ENCODE data around the gene SETBP1.

SETBP1 gene

DNA sequence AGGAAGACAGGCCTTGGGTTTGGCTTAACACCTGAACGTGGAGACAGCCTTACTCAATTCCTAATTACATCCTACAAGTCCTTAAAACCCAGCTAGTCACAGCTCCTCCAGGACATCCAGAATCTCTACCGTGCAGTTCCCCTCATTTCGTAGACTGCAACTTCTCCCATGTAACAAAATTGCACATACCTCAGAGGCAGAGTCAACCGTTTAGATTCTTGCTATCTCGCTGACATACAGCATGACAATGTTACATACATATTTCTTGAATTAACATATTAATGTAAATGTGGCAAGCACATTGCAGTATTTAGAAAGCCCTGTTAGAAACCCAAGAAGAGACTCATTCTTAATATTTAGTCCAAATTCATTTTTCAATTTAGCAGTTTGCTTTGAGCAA, 358.7 kb downstream of the SETBP1 start:
- Histone ChIP-seq H2BK12ac (ENCODE audit: low read length in 2 of 2) (no peak overlapping the region), H3K18ac (ENCODE audit: low read depth in 1 of 2, low read length in 2 of 2) (no peak overlapping the region), H4K91ac (ENCODE audit: low read length) (no peak overlapping the region), H2AFZ (ENCODE audit: low read depth, low read length) (no peak overlapping the region), H2AK5ac (ENCODE audit: low read length, severe bottlenecking) (no peak overlapping the region), H3K9ac (ENCODE audit: low read length) (no peak overlapping the region), H2BK15ac (ENCODE audit: low read depth, poor library complexity, severe bottlenecking) (no peak overlapping the region), H3K36me3 (ENCODE audit: control insufficient read depth in 1 of 2, insufficient read depth in 2 of 2, low read depth in 1 of 2, low read length in 2 of 2) (peaks cover 6 to 13% of the 10 kb centered on the region in 2 experiments), H3K23ac (ENCODE audit: low read length in 2 of 2) (no peak overlapping the region), H3K4me1 (ENCODE audit: control insufficient read depth, insufficient read depth, low read depth, low read length) (no peaks in the 10 kb centered on the region), H3K27me3 (ENCODE audit: control insufficient read depth in 1 of 2, insufficient read depth in 1 of 2, low read length in 2 of 2) (no peaks in the 10 kb centered on the region), H3K4me3 (ENCODE audit: insufficient read depth in 1 of 2, low read depth in 1 of 2, low read length in 2 of 2) (no peak overlapping the region), H2BK5ac (ENCODE audit: low read depth, low read length, poor library complexity, severe bottlenecking) (no peak overlapping the region), H4K8ac (ENCODE audit: low read length) (no peak overlapping the region), H3K79me1 (replicated peaks; ENCODE audit: low read length, poor library complexity, severe bottlenecking) (peaks cover 4% of the 10 kb centered on the region), H2BK120ac (ENCODE audit: low read depth, low read length) (no peak overlapping the region), H3K9me3 (ENCODE audit: control insufficient read depth, low read length) (no peaks in the 10 kb centered on the region), H3K4ac (ENCODE audit: low read depth in 1 of 2, low read length in 2 of 2) (no peak overlapping the region), H3K27ac (ENCODE audit: low read length, poor library complexity, severe bottlenecking) (no peak overlapping the region), H3K4me2 (ENCODE audit: low read length, poor library complexity, severe bottlenecking) (no peak overlapping the region), H3K14ac (ENCODE audit: low read length in 2 of 2) (no peak overlapping the region)
- 97% methylated on average over 3 of the region's 5 CpGs for WGBS
- no peak for DNase-seq

GRCh38 chr18:45040879-45041278, 360.2 kb downstream of the SETBP1 start:
- H2BK15ac ChIP-seq (ENCODE audit: low read depth, poor library complexity, severe bottlenecking): no peak overlapping the region
- no peaks in the 10 kb centered on the region for H3K4me1 ChIP-seq (ENCODE audit: control insufficient read depth, insufficient read depth, low read depth, low read length)
- H3K36me3 ChIP-seq (ENCODE audit: control insufficient read depth in 1 of 2, insufficient read depth in 2 of 2, low read depth in 1 of 2, low read length in 2 of 2): peaks cover 6 to 13% of the 10 kb centered on the region in 2 experiments
- H2BK5ac ChIP-seq (ENCODE audit: low read depth, low read length, poor library complexity, severe bottlenecking): no peak overlapping the region
- no peak overlapping the region for H3K4ac ChIP-seq (ENCODE audit: low read depth in 1 of 2, low read length in 2 of 2)
- H4K8ac ChIP-seq (ENCODE audit: low read length): no peak overlapping the region
- no peak overlapping the region for H3K14ac ChIP-seq (ENCODE audit: low read length in 2 of 2)
- H2AFZ ChIP-seq (ENCODE audit: low read depth, low read length): no peak overlapping the region
- H3K9ac ChIP-seq (ENCODE audit: low read length): no peak overlapping the region
- H3K18ac ChIP-seq (ENCODE audit: low read depth in 1 of 2, low read length in 2 of 2): no peak overlapping the region
- no peak overlapping the region for H2AK5ac ChIP-seq (ENCODE audit: low read length, severe bottlenecking)
- no peak overlapping the region for H3K4me3 ChIP-seq (ENCODE audit: insufficient read depth in 1 of 2, low read depth in 1 of 2, low read length in 2 of 2)
- H3K4me2 ChIP-seq (ENCODE audit: low read length, poor library complexity, severe bottlenecking): no peak overlapping the region
- H4K91ac ChIP-seq (ENCODE audit: low read length): no peak overlapping the region
- H3K23ac ChIP-seq (ENCODE audit: low read length in 2 of 2): no peak overlapping the region
- 100% methylated on average over 1 of the region's 1 CpG for WGBS
- no peaks in the 10 kb centered on the region for H3K9me3 ChIP-seq (ENCODE audit: control insufficient read depth, low read length)
- DNase-seq: no peak
- H3K27ac ChIP-seq (ENCODE audit: low read length, poor library complexity, severe bottlenecking): no peak overlapping the region
- no peak overlapping the region for H2BK12ac ChIP-seq (ENCODE audit: low read length in 2 of 2)
- no peak overlapping the region for H2BK120ac ChIP-seq (ENCODE audit: low read depth, low read length)
- H3K27me3 ChIP-seq (ENCODE audit: control insufficient read depth in 1 of 2, insufficient read depth in 1 of 2, low read length in 2 of 2): no peaks in the 10 kb centered on the region
- H3K79me1 ChIP-seq (replicated peaks; ENCODE audit: low read length, poor library complexity, severe bottlenecking): no peaks in the 10 kb centered on the region

DNA sequence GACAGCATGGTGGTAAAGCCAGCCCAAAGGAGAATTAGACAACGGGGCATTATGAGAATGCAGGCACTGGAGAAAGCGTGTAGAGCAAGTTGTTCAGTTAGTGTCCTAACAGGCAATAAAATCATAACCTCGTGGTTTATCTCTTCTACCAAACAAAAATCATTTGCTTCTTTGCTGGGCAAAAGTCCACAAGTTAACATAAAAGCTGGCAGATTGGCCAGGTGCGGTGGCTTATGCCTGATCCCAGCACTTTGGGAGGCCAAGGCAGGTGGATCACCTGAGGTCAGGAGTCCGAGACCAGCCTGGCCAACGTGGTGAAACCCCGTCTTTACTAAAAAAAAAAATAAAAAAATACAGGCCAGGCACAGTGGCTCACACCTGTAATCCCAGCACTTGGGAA, 364.1 kb downstream of the SETBP1 start:
- Histone ChIP-seq H3K4me1 (ENCODE audit: control insufficient read depth, insufficient read depth, low read depth, low read length) (no peaks in the 10 kb centered on the region), H3K4ac (ENCODE audit: low read depth in 1 of 2, low read length in 2 of 2) (no peak overlapping the region), H3K79me1 (replicated peaks; ENCODE audit: low read length, poor library complexity, severe bottlenecking) (peaks cover 2% of the 10 kb centered on the region), H2BK12ac (ENCODE audit: low read length in 2 of 2) (no peak overlapping the region), H3K4me3 (ENCODE audit: insufficient read depth in 1 of 2, low read depth in 1 of 2, low read length in 2 of 2) (no peak overlapping the region), H2BK5ac (ENCODE audit: low read depth, low read length, poor library complexity, severe bottlenecking) (no peak overlapping the region), H2BK120ac (ENCODE audit: low read depth, low read length) (no peak overlapping the region), H3K18ac (ENCODE audit: low read depth in 1 of 2, low read length in 2 of 2) (no peak overlapping the region), H2AFZ (ENCODE audit: low read depth, low read length) (no peak overlapping the region), H4K91ac (ENCODE audit: low read length) (no peak overlapping the region), H3K23ac (ENCODE audit: low read length in 2 of 2) (no peak overlapping the region), H3K14ac (ENCODE audit: low read length in 2 of 2) (no peak overlapping the region), H4K8ac (ENCODE audit: low read length) (no peak overlapping the region), H3K36me3 (ENCODE audit: control insufficient read depth in 1 of 2, insufficient read depth in 2 of 2, low read depth in 1 of 2, low read length in 2 of 2) (peaks cover 0 to 4% of the 10 kb centered on the region in 2 experiments), H3K4me2 (ENCODE audit: low read length, poor library complexity, severe bottlenecking) (no peak overlapping the region), H3K27me3 (ENCODE audit: control insufficient read depth in 1 of 2, insufficient read depth in 1 of 2, low read length in 2 of 2) (no peaks in the 10 kb centered on the region), H2BK15ac (ENCODE audit: low read depth, poor library complexity, severe bottlenecking) (no peak overlapping the region), H3K9me3 (ENCODE audit: control insufficient read depth, low read length) (no peaks in the 10 kb centered on the region), H3K27ac (ENCODE audit: low read length, poor library complexity, severe bottlenecking) (no peak overlapping the region), H3K9ac (ENCODE audit: low read length) (no peak overlapping the region), H2AK5ac (ENCODE audit: low read length, severe bottlenecking) (no peak overlapping the region)
- WGBS: 84% methylated on average over 7 of the region's 7 CpGs
- DNase-seq: no peak

- Histone ChIP-seq H3K27me3 (ENCODE audit: control insufficient read depth in 1 of 2, insufficient read depth in 1 of 2, low read length in 2 of 2) (no peaks in the 10 kb centered on the region), H2BK12ac (ENCODE audit: low read length in 2 of 2) (no peak overlapping the region), H2BK15ac (ENCODE audit: low read depth, poor library complexity, severe bottlenecking) (no peak overlapping the region), H3K14ac (ENCODE audit: low read length in 2 of 2) (no peak overlapping the region), H4K8ac (ENCODE audit: low read length) (no peak overlapping the region), H2BK120ac (ENCODE audit: low read depth, low read length) (no peak overlapping the region), H3K4me2 (ENCODE audit: low read length, poor library complexity, severe bottlenecking) (no peak overlapping the region), H3K18ac (ENCODE audit: low read depth in 1 of 2, low read length in 2 of 2) (no peak overlapping the region), H3K4me1 (ENCODE audit: control insufficient read depth, insufficient read depth, low read depth, low read length) (no peaks in the 10 kb centered on the region), H3K36me3 (ENCODE audit: control insufficient read depth in 1 of 2, insufficient read depth in 2 of 2, low read depth in 1 of 2, low read length in 2 of 2) (no peaks in the 10 kb centered on the region), H2AFZ (ENCODE audit: low read depth, low read length) (no peak overlapping the region), H3K79me1 (replicated peaks; ENCODE audit: low read length, poor library complexity, severe bottlenecking) (peaks cover 2% of the 10 kb centered on the region), H3K4me3 (ENCODE audit: insufficient read depth in 1 of 2, low read depth in 1 of 2, low read length in 2 of 2) (no peak overlapping the region), H3K4ac (ENCODE audit: low read depth in 1 of 2, low read length in 2 of 2) (no peak overlapping the region), H3K27ac (ENCODE audit: low read length, poor library complexity, severe bottlenecking) (no peak overlapping the region), H2BK5ac (ENCODE audit: low read depth, low read length, poor library complexity, severe bottlenecking) (no peak overlapping the region), H2AK5ac (ENCODE audit: low read length, severe bottlenecking) (no peak overlapping the region), H3K23ac (ENCODE audit: low read length in 2 of 2) (no peak overlapping the region), H3K9me3 (ENCODE audit: control insufficient read depth, low read length) (no peaks in the 10 kb centered on the region), H4K91ac (ENCODE audit: low read length) (no peak overlapping the region), H3K9ac (ENCODE audit: low read length) (no peak overlapping the region)
- 98% methylated on average over 2 of the region's 3 CpGs for WGBS
- no peak for DNase-seq
These were observed 365.5 kb downstream of the SETBP1 start for GRCh38 chr18:45046228-45046627.
